Left hindlimb (tissue), 1 donor: Measurements from ENCODE around the gene BEND3.
"Not testable (repeated sequence)": the region's sequence is repeated elsewhere in the genome, so short reads cannot be mapped to it uniquely, and the experiment has no call there.

Experiments
- DNase-seq: peaks from one replicate; pipeline ENCODE4 v3.0.0-alpha.2; 2018

The BEND3 gene

DNA sequence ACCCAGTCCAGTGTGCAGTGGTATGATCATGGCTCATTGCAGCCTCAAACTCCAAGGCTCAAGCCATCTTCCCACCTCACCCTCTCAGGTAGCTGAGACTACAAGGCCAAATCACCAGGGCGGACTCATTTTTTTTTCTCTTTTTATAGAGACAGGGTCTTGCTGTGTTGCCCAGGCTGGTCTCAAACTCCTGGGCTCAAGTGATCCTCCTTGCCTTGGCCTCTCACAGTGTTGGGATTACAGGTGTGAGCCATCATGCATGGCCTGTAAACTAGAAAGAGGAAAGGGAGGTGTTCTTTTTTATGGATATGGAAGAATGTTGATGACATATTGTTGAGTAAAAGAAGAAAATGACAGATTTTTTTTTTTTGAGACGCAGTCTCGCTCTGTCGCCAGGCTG is 5.1 kb upstream of the BEND3 start:
- DNase-seq: no peak

DNA sequence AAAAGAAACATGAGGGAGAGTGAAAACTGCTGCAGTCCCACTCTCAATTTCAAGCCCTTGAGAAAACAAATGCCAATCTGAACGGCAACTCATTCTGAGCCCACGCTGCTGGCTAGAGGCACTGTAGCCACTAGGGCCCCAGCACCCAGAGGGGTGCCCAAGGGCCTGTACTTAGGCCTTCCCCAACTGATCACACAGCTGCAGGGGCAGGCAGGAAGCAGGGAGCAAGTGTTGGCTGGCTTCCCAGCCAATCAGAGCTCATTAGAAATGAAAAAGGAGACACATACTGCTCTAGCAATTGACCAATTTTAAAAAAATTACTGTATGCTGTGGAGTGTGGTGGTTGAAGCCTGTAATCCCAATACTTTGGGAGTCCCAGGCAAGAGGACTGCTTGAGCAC is 3.7 kb upstream of the BEND3 start:
- DNase-seq: no peak

DNA sequence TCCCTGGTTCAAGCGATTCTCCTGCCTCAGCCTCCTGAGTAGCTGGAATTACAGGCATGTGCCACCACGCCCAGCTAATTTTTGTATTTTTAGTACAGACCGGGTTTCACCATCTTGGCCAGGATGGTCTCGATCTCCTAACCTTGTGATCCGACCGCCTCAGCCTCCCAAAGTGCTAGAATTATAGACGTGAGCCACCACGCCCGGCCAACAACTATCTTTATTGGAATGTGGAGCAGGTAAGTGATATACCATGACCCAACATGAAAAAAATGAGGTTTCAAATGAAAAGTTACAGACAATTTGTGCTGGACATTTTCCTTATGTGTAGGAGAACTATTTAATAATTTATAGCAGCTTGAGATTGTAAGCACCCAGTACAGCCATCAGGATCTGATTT is 3.2 kb upstream of the BEND3 start:
- not testable (repeated sequence) for DNase-seq

DNA sequence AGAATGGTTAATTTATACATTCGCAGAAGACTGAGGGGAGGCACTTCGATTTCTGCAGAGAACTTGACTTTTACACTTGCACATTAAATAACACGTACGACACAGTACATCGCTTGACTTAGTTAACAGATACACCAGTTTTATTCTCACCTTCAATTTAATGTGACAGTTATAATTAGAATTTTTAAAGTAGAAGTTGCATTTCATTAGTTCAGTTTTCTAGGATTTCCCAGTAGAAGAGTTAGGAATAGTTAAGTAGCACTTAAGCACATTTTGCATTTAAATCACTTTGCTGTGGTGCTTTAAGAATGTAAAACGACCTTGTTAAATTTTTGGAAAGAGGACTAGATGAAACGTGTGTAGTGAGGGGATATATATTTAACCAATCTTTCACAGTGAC is 1.6 kb upstream of the BEND3 start:
- DNase-seq: no peak

DNA sequence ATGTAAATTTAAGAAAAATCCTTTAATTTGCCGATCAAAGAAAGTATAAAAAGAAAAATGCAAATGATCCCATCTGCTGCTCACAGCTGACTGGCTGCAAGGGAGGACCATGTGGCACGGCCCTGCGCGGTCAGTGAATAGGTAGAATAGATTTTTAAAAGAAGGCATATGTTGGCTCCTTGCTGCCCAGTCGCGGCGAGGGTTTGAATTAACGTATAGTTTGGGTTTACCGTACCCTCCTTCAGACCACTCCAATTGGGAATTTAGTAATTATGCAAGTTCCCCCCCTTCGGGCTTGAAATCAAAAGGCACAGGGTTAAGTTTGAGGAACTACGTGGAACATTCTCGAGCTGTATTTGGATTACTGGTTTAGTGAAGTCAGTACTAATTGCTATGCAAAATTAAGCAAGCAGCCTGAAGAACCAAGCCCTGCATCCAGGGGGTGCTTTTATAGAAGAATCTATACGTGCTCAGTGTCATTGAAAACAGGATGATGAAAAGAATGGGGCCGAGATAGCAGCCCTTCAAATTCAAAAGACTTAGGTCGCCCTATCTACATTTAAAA is 1.1 kb upstream of the BEND3 start:
- DNase-seq: no peak

DNA sequence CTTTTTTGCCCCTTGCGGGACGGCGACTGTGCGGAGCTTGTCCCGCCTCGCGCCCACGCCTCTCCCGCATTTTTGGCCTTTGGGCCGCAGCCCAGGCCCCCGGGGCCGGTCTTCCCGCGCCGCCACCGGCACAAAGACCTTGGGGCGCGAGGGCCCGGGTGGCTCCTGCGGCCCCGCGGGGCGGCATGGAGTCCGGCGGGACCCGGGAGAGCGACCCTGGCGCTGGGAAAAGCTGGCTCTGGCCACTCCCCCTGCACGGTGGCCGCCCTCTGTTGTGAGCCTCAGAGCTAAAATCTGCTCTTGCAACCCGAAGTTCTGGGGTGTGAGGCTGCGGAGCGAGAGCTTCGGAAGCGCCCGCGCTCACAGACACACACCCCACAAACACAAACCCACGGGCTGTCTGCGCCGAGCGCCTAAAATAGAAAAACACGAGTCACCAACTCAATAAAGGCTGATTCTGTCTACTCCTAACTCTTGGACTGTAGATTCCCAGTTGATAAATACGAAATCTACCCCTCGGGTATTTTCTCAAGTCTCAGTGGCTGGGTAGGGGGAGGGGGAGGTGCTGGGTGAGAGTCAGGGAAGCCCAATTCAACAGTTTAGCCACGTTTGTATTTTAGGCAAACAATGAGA is 496 bp upstream of the BEND3 start:
- peak; percentile 71 for DNase-seq

DNA sequence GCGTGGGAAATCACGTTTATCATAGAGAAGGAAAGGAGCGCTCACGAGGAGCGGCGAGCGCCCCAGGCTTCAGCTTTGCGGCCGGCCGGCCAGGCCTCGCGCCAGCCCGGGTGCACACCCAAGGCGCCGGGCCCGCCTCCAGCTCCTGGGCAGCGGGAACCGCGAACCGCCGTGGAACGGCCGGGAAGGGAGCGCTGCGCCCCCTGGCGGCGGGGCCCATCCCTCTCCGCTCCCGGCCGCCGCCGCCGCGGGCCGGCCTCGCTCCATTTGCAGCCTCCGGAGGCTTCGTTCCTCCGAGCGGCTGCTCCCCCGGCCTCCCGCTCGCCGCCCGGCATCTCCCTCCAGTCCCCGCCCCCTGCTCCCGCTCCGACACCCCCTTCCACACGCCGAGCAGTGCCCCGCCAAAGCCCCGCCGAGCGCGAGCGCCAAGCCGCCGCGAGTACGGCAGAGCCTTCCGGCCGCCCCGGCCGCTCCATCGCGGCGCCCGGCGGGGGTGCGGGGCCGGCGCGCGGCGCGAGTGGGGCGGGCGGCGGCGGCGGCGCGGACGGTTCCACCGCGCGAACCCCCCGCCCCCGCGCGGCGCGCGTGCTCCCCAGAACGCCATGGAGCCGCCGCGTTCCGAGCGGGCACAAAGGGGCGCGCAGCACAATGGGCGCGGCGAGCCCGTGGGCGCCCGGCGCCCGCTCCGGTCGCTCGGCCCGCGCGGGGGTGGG is 946 bp downstream of the BEND3 start:
- DNase-seq: peak; percentile 90

DNA sequence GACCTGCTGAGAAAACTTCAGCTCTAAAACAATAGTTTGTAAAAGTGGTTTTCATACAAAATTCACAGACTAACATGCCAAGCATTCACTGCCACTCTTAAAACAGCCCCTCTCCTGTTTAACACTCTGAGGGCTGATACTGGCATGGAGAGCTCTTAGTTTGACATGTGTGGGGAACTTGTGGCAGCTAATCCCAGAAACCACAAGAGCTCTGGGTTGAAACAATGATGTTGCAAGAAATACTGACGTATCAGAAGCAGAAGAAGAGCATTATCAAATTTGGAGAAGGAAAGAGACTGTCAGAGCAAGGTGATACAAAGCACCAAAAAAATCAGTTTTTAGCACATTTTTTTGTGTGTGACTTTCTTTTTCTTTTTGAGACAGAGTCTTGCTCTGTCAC is 5.1 kb downstream of the BEND3 start:
- no peak for DNase-seq

DNA sequence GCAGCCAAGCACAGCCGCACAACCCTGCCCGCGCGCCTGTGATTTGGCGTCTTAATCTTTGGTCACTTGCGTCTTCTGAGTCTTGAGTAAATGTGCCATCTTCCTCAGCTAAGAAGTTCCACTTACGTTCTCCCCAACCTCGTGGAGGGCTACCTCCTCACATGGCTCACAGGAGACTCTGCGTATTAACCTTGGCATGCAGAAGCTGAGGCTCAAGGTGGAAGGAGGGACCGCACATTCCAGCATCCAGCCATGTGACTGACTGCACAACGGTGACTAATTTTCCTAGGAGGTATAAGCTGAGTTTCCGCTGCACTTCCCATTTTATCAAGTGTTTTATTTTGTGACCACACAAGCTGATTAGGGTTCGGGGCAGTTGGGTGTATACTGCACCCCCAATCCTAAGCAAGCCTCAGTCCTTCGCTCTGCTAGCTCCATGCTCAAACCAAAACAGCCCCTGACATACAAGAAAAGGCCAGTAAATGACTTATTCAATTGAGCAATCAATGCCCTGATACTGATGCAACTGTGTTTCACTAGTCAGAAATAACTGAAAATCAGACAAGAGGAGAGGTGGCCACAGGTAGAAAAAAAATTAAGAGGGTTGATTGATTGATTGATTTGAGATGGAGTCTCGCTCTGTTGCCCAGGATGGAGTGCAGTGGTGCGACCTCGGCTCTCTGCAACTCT is 7.0 kb downstream of the BEND3 start:
- DNase-seq: no peak

DNA sequence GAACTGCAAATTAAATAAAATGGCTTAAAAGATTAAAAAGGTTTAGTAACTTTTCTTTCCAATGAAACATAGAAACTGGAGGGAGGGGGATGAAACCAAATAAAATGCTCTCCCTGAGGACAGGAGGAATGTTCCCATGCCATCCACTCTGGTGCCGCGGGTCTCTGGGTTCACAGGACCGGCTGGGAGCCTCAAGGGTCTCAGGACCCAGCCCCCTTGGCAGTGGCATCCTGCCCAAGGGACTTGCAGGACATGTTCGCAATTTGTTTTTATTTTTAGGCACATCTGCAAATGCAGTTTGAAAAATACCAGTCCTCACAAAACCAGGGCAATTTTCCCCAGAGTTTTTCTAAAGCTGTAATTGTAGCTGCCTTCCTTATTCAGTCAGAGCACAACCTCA is 7.5 kb downstream of the BEND3 start:
- no peak for DNase-seq

DNA sequence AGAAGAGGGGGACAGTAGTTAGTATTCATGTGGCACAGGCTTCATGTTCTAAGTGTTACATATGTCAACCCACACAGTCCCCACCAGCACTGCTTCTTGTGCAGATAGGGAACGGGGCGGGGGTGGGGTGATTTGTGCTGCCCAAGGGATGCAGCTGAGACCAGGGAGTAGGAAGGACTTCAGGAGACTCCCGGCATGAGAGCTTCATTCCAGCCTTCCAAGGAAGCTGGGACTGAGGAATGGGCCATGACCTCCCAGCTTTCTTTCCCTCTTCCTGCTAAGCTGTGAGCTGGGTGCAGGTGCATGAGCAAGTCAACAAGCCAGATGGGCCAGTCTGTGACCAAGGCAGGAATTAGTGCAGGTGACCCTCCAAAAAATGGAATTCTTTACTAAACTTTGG is 9.2 kb downstream of the BEND3 start:
- DNase-seq: no peak

DNA sequence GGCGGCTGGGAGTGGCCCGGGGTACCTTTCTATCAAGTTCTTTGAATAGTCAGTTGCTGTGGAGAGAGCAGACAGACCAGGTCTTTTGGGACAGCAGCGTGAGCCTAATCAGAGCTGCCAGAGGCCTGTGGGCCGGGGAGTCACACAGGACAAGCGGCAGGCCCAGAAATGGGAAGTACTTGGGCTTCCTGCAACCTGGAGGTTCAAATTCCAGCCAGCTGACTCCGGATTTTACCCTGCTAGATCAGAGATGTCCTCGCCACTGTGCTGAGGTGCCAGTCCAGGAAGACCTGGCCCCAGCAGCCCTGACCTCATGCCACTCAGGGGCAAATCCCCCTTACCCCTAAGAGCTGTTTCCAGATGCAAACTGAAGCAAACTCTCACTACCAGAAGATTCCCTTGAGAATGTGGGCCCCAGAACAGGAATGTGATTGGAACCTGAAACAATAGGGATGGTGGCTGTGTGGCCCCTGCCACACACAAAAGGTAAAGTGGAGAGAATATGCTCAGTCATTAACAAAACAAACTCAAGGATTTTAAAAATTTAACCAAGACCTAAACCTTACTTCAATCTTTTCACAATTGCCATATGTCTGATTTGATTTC is 9.7 kb downstream of the BEND3 start:
- DNase-seq: no peak

DNA sequence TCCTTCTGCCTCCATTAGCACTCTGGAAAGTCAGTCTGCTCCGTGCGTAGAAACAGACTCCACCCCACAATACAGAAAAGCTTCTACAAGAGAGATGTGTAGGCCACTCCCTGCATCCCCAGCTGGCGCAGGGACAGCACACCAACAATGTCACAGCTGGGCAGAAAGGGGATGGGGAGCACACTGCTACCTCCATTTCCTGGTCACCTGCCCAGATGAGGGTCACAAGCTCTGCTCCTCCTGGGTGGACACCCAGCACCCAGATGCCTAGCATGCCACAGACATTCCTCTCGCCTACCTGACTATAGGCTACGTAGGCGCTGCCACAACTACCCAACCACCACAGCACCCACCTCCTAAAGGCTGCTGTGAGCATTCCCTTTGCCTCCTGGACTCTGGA is 12.2 kb downstream of the BEND3 start:
- no peak for DNase-seq

DNA sequence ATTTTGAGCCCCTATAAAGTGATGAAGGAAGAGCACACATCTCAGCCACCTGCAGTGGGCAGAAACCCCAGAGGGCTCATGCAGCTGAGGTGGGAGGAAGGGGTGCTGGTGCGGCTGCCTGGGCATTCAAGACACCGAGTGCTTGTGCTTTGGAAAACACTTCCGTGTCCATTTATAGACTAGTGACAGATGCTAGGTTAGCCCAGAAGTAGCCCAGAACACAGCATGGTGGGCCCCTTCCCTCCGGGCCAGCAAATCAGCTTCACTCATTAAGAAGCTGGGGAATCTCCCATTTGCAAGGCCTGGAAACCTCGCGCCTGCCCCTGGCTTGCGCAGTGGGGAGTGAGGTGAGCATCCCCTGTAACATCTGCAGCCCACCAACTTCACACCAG is 12.9 kb downstream of the BEND3 start:
- DNase-seq: no peak

DNA sequence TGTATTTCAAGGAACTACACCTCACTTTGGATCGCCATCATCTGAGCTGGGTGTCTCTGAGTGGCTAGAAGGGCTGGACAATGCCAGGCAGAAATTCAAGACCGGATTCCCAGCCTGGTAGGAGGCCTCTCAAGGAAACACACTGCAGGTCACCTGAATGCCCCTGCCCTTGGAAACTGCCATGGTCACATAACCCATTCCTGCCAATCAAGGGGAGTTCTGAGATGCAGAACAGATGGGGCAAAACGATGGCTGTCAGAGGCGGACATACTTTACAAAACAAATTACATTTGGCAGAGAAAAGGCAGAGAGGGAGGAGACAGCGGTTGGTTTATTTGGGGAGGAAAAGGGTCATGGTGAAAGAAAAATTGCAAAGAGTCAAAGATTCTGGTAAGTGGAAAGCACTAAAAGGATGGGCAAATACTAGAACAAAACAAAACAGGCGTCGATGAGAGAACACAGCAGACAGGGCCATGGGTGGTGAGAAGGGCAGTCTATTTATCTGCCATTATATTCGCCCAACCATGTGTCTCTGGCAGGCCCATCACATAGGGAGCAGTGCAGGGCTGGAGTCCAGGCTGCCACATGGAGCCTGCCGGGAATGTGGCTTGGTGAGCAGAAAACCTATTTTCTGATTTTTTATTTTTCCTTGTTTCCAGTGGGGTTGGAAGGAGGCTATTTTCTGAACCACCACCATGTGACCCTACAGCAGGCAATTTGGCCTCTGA is 13.5 kb downstream of the BEND3 start:
- no peak for DNase-seq

DNA sequence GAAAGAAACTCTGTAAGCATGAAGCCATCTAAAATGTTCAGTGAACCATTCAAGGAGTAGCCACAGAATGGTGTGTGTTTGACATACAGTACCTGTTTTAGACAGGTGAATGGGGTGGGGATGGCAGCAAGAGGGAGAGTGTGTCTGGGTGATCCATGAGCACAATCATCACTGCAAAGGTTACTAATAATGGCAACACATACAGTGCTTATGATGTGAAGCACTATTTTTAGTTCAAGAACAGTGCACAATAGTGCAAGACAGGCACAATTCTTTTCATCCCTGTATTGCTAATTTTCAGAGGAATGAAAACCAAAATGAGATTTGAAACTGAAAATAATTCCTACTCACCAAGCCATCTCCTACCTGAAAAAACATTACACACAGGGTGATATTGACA is 14.1 kb downstream of the BEND3 start:
- DNase-seq: no peak

DNA sequence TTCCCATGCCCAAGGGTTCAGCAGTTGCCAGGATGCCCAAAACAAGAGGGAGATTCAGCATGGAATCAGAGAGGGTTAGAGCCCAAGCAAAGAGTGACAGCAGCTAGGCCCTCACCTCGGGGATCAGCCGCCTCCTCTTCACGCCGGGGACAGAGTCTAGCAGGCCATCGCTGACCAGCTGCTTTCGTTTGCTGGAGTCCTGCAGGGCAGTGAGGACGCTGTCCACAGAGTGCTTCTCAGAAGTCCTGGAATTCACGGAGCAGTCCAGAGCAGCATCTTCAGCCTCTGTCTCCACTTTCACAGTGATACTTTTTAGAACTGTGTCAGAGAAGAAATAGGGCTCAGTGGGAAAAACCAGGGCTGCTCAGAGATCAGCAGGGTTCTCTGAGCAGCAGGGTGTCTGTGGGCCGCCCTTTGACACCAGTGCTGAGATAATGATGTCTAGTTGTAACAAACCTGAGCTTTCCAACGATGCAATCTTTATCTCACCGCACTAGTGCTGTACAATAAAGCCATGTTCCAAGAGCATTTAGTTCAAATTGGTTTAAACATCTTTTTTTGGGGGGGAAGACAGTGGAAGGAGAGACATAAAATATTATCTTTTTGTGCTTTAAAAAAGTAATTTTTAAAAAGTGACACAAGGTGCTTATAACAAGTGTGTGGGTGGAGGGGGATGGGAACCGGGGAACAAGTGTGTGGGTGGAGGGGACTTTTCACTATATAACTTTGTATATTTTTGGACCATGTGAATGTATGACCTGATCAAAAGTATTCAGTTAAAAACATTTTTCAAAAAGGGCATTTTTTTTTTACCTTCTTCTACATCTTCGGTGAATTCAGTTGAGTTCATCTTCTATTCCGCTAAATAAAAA is 16.6 kb downstream of the BEND3 start:
- no peak for DNase-seq

DNA sequence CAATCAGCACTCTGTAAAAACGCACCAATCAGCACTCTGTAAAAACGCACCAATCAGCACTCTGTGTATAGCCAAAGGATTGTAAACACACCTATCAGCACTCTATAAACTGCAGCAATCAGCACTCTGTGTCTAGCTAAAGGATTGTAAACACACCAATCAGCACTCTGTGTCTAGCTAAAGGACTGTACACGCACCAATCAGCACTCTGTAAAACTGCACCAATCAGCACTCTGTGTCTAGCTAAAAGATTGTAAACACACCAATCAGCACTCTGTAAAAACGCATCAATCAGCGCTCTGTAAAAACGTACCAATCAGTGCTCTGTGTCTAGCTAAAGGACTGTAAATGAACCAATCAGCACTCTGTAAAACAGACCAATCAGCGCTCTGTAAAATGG is 30.9 kb downstream of the BEND3 start:
- DNase-seq: not testable (repeated sequence)

DNA sequence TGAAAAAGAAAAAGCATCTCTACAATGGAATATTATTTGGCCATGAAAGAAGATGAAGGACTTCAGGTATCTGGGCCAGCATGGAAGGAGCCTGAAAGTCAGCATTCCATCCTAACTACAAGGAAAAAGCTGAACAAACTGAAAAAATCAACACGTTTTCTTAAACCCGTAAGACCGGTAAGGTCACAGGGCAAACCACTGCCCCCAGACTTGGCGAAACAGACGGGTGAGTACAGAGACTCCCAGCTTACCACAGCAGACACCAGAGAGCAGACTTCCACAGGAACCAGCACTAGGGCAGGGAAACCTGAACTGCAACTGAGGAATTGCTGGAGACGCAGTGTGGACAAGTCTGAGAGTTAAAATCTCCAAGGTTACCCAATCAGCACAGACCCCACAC is 31.4 kb downstream of the BEND3 start:
- no peak for DNase-seq

DNA sequence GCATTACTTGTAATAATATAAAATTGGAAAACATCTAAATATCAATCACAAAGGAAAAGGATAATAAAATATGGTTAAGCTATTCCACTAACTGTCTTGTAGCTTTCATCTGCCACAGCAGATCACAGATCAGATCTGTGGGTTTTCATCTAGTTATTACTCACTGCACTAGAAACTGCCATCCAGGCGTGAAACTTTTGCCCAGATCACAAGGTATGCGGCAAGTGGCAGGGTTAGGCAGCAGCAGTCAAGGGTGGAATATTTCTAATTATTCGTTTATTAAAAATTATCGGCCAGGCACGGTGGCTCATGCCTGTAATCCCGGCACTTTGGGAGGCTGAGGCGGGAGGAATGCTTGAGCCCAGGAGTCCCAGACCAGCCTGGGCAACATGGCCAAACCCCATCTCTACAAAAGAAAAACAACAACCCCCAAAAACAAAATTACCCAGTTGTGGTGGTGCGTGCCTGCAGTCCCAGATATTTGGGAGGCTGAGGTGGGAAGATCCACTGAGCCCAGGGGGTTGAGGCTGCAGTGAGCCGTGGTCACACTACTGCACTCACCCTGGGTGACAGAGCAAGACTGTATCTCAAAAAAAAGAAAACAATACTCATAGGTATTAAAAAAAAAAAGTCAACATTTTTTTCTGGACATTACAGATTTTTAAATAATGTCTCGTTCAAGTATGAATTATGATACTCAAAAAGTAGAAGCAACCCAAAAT is 32.1 kb downstream of the BEND3 start:
- no peak for DNase-seq

DNA sequence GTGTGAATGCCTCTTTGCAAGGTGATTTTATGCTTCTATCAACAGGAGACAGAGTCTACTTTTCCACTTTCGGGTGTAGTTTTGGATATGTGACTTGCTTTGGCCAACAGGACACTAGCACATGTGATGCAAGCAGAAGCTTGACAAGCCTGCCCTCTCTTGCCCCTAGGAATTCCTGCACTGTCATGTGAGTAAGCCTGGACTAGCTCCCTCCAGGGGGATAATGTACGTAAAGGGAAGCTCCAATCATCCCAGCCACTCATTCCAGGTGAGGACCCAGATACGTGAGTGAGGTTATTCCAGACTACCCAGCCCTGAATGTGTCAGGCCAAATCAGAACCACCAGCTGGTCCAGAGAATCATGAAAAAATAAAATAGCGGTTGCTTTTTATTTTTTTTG is 33.3 kb downstream of the BEND3 start:
- no peak for DNase-seq
